GM12878 (cell line): ENCODE results near the gene TPRN. TPM values are rescaled to one million over a fixed set of nuclear protein-coding genes. Genes with fewer than 3 reads are reported as not detected.
A peak's percentile ranks its signal among the peaks of the same experiment; 100 is the strongest.

ENCODE experiments used
- ASH2L ChIP-seq: fragments of 300-600, 200-600 bp; sonication (generic); IDR thresholded peaks from 2 replicates; pipeline ENCODE4 v1.6.1; 2017; ENCODE audit warnings: low read depth, mild to moderate bottlenecking, borderline replicate concordance
- BACH1 ChIP-seq: fragments of 450-650 bp; IDR thresholded peaks from 2 replicates; pipeline ENCODE4 v1.6.1; 2017; ENCODE audit warnings: mild to moderate bottlenecking, borderline replicate concordance
- CBFB ChIP-seq: IDR thresholded peaks from 2 replicates; pipeline ENCODE4 v1.6.1; 2016; ENCODE audit warnings: antibody characterized with exemption, low read depth
- CREM ChIP-seq: IDR thresholded peaks from 2 replicates; pipeline ENCODE4 v1.6.1; 2014; ENCODE audit warnings: antibody characterized with exemption, low read depth
- MTA3 ChIP-seq: IDR thresholded peaks from 2 replicates; pipeline ENCODE4 v1.6.1; 2012; ENCODE audit warnings: low read length, inconsistent platforms, borderline replicate concordance
- MXI1 ChIP-seq: fragments of 150-350 bp; IDR thresholded peaks from 2 replicates; pipeline ENCODE4 v1.6.1; 2011; ENCODE audit warnings: low read depth, mild to moderate bottlenecking, inconsistent platforms, low read length, improper control_type of control experiment
- POLR2AphosphoS5 ChIP-seq: IDR thresholded peaks from 2 replicates; pipeline ENCODE4 v1.6.1; 2011; ENCODE audit warnings: mild to moderate bottlenecking, low read length, inconsistent platforms
- RBBP5 ChIP-seq: fragments of 200-600 bp; sonication (generic); conservative IDR thresholded peaks from 2 replicates; pipeline ENCODE4 v1.6.1; 2016
- RCOR1 ChIP-seq: conservative IDR thresholded peaks from 2 replicates; pipeline ENCODE4 v1.6.1; 2012; ENCODE audit warnings: low read depth, low read length, improper control_type of control experiment
- RELA ChIP-seq: fragments of 450-650 bp; IDR thresholded peaks from 2 replicates; pipeline ENCODE4 v1.8.0; 2014; ENCODE audit warnings: borderline replicate concordance; ENCODE audit not compliant: partially characterized antibody
- SIN3A ChIP-seq: IDR thresholded peaks from 2 replicates; pipeline ENCODE4 v1.6.1; 2012; ENCODE audit warnings: low read depth, low read length, improper control_type of control experiment
- SIX5 ChIP-seq: IDR thresholded peaks from 2 replicates; pipeline ENCODE4 v1.6.1; 2011; ENCODE audit warnings: mild to moderate bottlenecking, low read depth, low read length, moderate library complexity; ENCODE audit not compliant: severe bottlenecking
- SMAD1 ChIP-seq: fragments of 450-650 bp; IDR thresholded peaks from 2 replicates; pipeline ENCODE4 v1.6.1; 2018; ENCODE audit warnings: mild to moderate bottlenecking, low read depth; ENCODE audit not compliant: partially characterized antibody
- SPI1 ChIP-seq: IDR thresholded peaks from 2 replicates; pipeline ENCODE4 v1.6.1; 2011; ENCODE audit warnings: low read depth, mild to moderate bottlenecking, low read length, moderate library complexity, borderline replicate concordance; ENCODE audit not compliant: insufficient read depth
- TARDBP ChIP-seq: IDR thresholded peaks from 2 replicates; pipeline ENCODE4 v1.6.1; 2016; ENCODE audit warnings: borderline replicate concordance
- YBX1 ChIP-seq: fragments of 450-650 bp; IDR thresholded peaks from 2 replicates; pipeline ENCODE4 v1.6.1; 2016; ENCODE audit warnings: antibody characterized with exemption
- YY1 ChIP-seq: IDR thresholded peaks from 2 replicates; pipeline ENCODE4 v1.6.1; 2011; ENCODE audit warnings: low read depth, mild to moderate bottlenecking, low read length
- ZBED1 ChIP-seq: IDR thresholded peaks from 2 replicates; pipeline ENCODE4 v1.6.1; 2016; ENCODE audit warnings: borderline replicate concordance
- ZNF217 ChIP-seq: fragments of 450-650 bp; IDR thresholded peaks from 2 replicates; pipeline ENCODE4 v1.6.1; 2017; ENCODE audit warnings: antibody characterized with exemption, mild to moderate bottlenecking
- ZNF274 ChIP-seq: IDR thresholded peaks from one replicate; pipeline ENCODE4 v1.8.0; 2011; ENCODE audit not compliant: insufficient read length, insufficient read depth
- polyA plus RNA-seq, 11 experiments: library from polyadenylated mRNA; depleted of rRNA in 4 of 11; unstranded in 6 of 11; stranded (reverse) in 5 of 11; fragments of >200 nt; fragmentation: Nextera tagmentation in 4 of 11; fragmentation: Illumina TruSeq in 1 of 11; extraction: Ambion mirVana in 4 of 11; extraction: Trizol in 1 of 11; gene quantifications; 1 replicate in 1 of 11; 2 replicates in 10 of 11; pipeline versions ENCODE4 v1.2.1 to v1.2.3, GENCODE V29; 2011 to 2016; ENCODE audit warnings: inconsistent platforms in 2 of 11, missing spikeins in 2 of 11, low read depth in 1 of 11
- total RNA-seq, 4 experiments: library from RNA; depleted of rRNA in 3 of 4; stranded (reverse); fragments of >200 nt in 3 of 4; fragmentation: Illumina TruSeq in 1 of 4; extraction: Trizol in 1 of 4; gene quantifications; 2 replicates each; pipeline versions ENCODE4 v1.2.1 to v1.2.3, GENCODE V29; 2013 to 2021
- TF ChIP-seq, protein P1 (sequence below): fragments of 150-350 bp; IDR thresholded peaks from 2 replicates; pipeline ENCODE4 v1.6.1; 2014; ENCODE audit warnings: mild to moderate bottlenecking, low read depth, low read length
- TF ChIP-seq, protein P2 (sequence below): fragments of 150-350 bp; IDR thresholded peaks from 2 replicates; pipeline ENCODE4 v1.6.1; 2016; ENCODE audit warnings: low read depth, low read length
- TF ChIP-seq, protein P3 (sequence below): fragments of 450-650 bp; IDR thresholded peaks from 2 replicates; pipeline ENCODE4 v1.6.1; 2017; ENCODE audit warnings: borderline replicate concordance

TPRN gene
- total and polyA plus RNA-seq, 10 of the 15 experiments (the other 5 are each of a cell fraction or from before 2014, with no cell fraction given) = 0.18 to 19.5 (median 3.1) TPM

DNA sequence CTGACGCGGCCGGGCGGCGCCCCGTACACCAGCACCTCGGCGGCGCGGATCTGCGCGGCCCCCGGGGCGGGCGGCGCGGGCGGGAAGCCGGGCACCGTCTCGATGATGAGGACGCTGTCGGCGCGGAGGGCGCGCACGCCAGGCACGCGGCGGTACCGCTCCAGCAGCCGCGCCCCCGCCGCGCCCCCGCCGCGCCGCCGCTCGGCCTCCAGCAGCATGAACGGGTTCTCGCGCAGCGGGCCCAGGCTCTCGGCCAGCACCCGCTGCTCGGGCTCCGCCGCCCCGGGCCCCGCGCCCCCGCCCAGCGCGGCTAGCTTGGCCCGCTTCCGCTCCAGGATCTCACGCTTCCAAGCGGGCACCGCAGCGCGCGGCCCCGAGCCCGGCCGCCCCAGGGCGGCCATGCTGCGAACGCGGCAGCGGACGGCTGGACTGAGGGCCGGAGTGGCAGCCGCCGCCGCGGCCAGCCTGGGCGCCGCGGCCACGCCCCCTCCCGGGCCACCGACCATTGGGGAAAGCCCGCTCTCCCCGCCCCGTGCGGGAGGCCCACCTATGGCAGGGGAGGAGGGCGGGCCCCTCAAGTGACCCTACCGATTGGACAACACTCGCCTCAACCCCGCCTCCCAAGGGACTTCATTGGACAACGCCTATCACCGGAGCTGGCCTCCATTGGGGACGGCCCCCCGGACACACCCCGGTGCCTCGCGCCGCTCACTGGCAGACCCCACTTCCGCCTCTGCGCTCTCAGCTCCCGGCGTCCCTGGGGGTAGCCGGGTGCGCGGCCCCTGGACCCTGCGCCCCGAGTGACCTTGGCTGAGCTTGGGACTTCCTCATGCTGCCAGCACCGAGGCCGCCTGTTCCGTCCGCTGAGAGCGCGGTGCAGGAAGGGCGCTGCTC lies at the start of gene TPRN (continued):
- TF ChIP-seq, protein P1, sequence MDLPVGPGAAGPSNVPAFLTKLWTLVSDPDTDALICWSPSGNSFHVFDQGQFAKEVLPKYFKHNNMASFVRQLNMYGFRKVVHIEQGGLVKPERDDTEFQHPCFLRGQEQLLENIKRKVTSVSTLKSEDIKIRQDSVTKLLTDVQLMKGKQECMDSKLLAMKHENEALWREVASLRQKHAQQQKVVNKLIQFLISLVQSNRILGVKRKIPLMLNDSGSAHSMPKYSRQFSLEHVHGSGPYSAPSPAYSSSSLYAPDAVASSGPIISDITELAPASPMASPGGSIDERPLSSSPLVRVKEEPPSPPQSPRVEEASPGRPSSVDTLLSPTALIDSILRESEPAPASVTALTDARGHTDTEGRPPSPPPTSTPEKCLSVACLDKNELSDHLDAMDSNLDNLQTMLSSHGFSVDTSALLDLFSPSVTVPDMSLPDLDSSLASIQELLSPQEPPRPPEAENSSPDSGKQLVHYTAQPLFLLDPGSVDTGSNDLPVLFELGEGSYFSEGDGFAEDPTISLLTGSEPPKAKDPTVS = no peak
- TF ChIP-seq RELA (peak; percentile 20), SIX5 (no peak), POLR2AphosphoS5 (peak; percentile 84; the same call in 1 of the 2 replicates), BACH1 (peak; percentile 84), SMAD1 (no peak), CBFB (peak; percentile 21; the same call in 1 of the 2 replicates), ZNF274 (no peak), SPI1 (peak; percentile 60; the same call in 1 of the 2 replicates), SIN3A (peak; percentile 54; the same call in 1 of the 2 replicates), CREM (peak; percentile 40; the same call in 1 of the 2 replicates), ZNF217 (peak; percentile 49; the same call in 1 of the 2 replicates), TARDBP (no peak), YBX1 (no peak), YY1 (peak; percentile 92), MTA3 (no peak), ASH2L (no peak), RBBP5 (no peak), RCOR1 (no peak), MXI1 (peak; percentile 65), ZBED1 (no peak)
- TF ChIP-seq, protein P2, sequence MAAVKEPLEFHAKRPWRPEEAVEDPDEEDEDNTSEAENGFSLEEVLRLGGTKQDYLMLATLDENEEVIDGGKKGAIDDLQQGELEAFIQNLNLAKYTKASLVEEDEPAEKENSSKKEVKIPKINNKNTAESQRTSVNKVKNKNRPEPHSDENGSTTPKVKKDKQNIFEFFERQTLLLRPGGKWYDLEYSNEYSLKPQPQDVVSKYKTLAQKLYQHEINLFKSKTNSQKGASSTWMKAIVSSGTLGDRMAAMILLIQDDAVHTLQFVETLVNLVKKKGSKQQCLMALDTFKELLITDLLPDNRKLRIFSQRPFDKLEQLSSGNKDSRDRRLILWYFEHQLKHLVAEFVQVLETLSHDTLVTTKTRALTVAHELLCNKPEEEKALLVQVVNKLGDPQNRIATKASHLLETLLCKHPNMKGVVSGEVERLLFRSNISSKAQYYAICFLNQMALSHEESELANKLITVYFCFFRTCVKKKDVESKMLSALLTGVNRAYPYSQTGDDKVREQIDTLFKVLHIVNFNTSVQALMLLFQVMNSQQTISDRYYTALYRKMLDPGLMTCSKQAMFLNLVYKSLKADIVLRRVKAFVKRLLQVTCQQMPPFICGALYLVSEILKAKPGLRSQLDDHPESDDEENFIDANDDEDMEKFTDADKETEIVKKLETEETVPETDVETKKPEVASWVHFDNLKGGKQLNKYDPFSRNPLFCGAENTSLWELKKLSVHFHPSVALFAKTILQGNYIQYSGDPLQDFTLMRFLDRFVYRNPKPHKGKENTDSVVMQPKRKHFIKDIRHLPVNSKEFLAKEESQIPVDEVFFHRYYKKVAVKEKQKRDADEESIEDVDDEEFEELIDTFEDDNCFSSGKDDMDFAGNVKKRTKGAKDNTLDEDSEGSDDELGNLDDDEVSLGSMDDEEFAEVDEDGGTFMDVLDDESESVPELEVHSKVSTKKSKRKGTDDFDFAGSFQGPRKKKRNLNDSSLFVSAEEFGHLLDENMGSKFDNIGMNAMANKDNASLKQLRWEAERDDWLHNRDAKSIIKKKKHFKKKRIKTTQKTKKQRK = peak; percentile 79
- TF ChIP-seq, protein P3, sequence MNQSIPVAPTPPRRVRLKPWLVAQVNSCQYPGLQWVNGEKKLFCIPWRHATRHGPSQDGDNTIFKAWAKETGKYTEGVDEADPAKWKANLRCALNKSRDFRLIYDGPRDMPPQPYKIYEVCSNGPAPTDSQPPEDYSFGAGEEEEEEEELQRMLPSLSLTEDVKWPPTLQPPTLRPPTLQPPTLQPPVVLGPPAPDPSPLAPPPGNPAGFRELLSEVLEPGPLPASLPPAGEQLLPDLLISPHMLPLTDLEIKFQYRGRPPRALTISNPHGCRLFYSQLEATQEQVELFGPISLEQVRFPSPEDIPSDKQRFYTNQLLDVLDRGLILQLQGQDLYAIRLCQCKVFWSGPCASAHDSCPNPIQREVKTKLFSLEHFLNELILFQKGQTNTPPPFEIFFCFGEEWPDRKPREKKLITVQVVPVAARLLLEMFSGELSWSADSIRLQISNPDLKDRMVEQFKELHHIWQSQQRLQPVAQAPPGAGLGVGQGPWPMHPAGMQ = no peak
